T-cell (primary cell): ENCODE measurements around the gene MEIOC. TPM values are rescaled to one million over a fixed set of nuclear protein-coding genes. Genes with fewer than 3 reads are reported as not detected.
"Not testable (repeated sequence)": the region's sequence is repeated elsewhere in the genome, so short reads cannot be mapped to it uniquely, and the experiment has no call there.

Experiments
- ATAC-seq, 4 experiments: fragments of 200-7000 bp in 3 of 4; fragments of 150-1000 bp in 1 of 4; cut with Tn5 transposase; replicated peaks in 1 of 4; 1 replicate in 3 of 4; 2 replicates in 1 of 4; pipeline ENCODE4 v1.10.0; 2021; ENCODE audit warnings: moderate library complexity in 3 of 4, mild to moderate bottlenecking in 2 of 4, moderate number of reproducible peaks in 1 of 4
- CTCF ChIA-PET, 2 donors: fragments of 300-600 bp; sonication (Branson Sonifier 250); formaldehyde crosslinking; loops; one replicate each; lab custom pipeline; 2022; ENCODE audit warnings: antibody characterized with exemption in 2 of 2; lab: Charles Lee
- POLR2A ChIA-PET, 2 donors: fragments of 300-600 bp; sonication (Branson Sonifier 250); formaldehyde crosslinking; loops; one replicate each; lab custom pipeline; 2022; ENCODE audit warnings: antibody characterized with exemption in 2 of 2; lab: Charles Lee
- DNase-seq, 35 experiments: peaks; one replicate each; pipeline versions ENCODE4 v3.0.0 to v3.0.0-alpha.2; 2013 to 2023
- H3K27ac ChIP-seq: one replicate; pipeline ENCODE4 v1.5.1; 2013; ENCODE audit warnings: low read length
- H3K27me3 ChIP-seq, 2 experiments: replicated peaks in 1 of 2; 1 replicate in 1 of 2; 2 replicates in 1 of 2; pipeline versions ENCODE4 v1.6.1 to v1.7.0; 2013; ENCODE audit warnings: low read length in 1 of 2, mixed read lengths in 1 of 2; ENCODE audit not compliant: control insufficient read depth in 2 of 2, insufficient read depth in 2 of 2; ENCODE audit errors: extremely low read depth in 1 of 2
- H3K36me3 ChIP-seq, 2 donors: 1 replicate in 1 of 2; 2 replicates in 1 of 2; pipeline versions ENCODE4 v1.6.1 to v1.7.0; 2013; ENCODE audit warnings: low read length in 1 of 2; ENCODE audit not compliant: control insufficient read depth in 2 of 2, insufficient read depth in 1 of 2; ENCODE audit errors: extremely low read depth in 1 of 2
- H3K4me1 ChIP-seq, 2 experiments: 1 replicate in 1 of 2; 2 replicates in 1 of 2; pipeline versions ENCODE4 v1.6.1 to v1.7.0; 2013; ENCODE audit warnings: low read length in 2 of 2, mixed read lengths in 1 of 2; ENCODE audit not compliant: insufficient read depth in 2 of 2, control insufficient read depth in 1 of 2; ENCODE audit errors: extremely low read depth in 1 of 2
- H3K4me3 ChIP-seq, 2 donors: 1 replicate in 1 of 2; 2 replicates in 1 of 2; pipeline versions ENCODE4 v1.5.1 to v1.7.0; 2013; ENCODE audit warnings: mild to moderate bottlenecking in 2 of 2, low read length in 1 of 2, moderate library complexity in 1 of 2; ENCODE audit not compliant: control insufficient read depth in 1 of 2; ENCODE audit errors: extremely low read depth in 1 of 2
- H3K9me3 ChIP-seq: 2 replicates; pipeline ENCODE4 v1.7.0; 2013
- H3K27ac Mint-ChIP-seq, 2 donors: one replicate each; pipeline ENCODE4 v1.8.0; 2020 to 2021; ENCODE audit warnings: mild to moderate bottlenecking in 2 of 2, mixed read lengths in 2 of 2
- H3K27me3 Mint-ChIP-seq, 2 donors: one replicate each; pipeline ENCODE4 v1.8.0; 2021 to 2022; ENCODE audit warnings: mixed read lengths in 2 of 2
- H3K36me3 Mint-ChIP-seq: one replicate; pipeline ENCODE4 v1.8.0; 2021; ENCODE audit warnings: mixed read lengths
- H3K4me1 Mint-ChIP-seq, 3 donors: one replicate each; pipeline ENCODE4 v1.8.0; 2020 to 2022; ENCODE audit warnings: mixed read lengths in 3 of 3, mild to moderate bottlenecking in 1 of 3
- H3K4me3 Mint-ChIP-seq, 3 donors: one replicate each; pipeline ENCODE4 v1.8.0; 2020 to 2022; ENCODE audit warnings: mild to moderate bottlenecking in 3 of 3, mixed read lengths in 3 of 3, moderate library complexity in 3 of 3
- H3K9me3 Mint-ChIP-seq, 3 donors: one replicate each; pipeline ENCODE4 v1.8.0; 2020 to 2022; ENCODE audit warnings: mixed read lengths in 3 of 3
- WGBS: methylation state at CpG from one replicate; pipeline ENCODE4 v1.1.5; 2013; ENCODE audit warnings: missing lambda C conversion rate; ENCODE audit not compliant: insufficient coverage; 5-methylcytosine and 5-hydroxymethylcytosine counted together
- total RNA-seq, 35 experiments: library from RNA in 6 of 35; stranded (reverse) in 6 of 35; fragments of 120-200 nt in 1 of 35; gene quantifications; one replicate each; pipeline versions ENCODE4 v1.2.1 to v1.2.4 and lab custom pipeline; 2013 to 2026

The MEIOC gene
- total RNA-seq, 5 donors from 2014 or later (not counting 1 experiment from before 2014, with no cell fraction given): 0.72 TPM; not detected in 4

DNA sequence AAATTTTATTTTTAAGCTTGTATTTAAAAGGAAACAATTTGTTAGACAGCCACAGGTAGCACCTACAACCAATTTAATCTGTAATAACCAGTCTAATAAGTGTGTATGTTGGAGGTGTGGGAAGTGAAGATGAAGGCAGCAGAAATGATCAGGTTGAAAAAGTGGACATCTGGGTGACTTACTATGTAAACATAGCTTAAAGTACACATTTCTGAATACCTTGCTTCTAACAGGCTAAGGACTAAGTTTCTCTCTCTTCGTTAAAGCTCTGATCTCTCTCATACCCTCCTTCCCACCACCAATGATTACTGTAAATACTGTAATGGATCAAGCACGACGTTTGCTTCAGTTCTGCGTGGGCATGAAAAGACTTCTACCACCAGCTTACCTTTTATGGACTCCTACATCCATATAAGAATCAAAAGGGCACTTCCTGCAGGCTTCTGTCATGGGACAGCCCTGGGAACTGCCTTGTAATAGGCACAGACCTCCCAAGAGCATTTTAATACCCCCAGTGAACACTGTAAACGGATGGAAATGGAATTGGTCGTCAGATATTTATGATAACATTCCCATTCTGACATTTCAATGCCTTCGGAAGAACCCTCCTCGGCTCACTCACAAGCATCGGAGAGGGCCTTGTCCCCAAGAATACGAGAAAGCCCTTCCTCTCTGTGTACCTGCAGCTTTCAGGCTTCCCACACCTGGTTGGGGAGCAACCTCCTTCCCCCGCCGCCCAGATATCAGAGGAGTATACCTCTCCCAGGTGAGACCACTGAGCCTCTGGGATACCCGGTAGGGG lies 32.6 kb downstream of the MEIOC start:
- Histone ChIP-seq H3K4me3 (peak overlapping the region; percentile 95 to 96), H3K9me3 (no peaks in the 10 kb centered on the region), H3K36me3 (peaks cover 0 to 13% of the 10 kb centered on the region in 2 donors), H3K4me1 (peaks cover 13 to 26% of the 10 kb centered on the region in 2 experiments), H3K27ac (peak overlapping the region; percentile 81), H3K27me3 (no peaks in the 10 kb centered on the region)
- Mint-ChIP-seq H3K27ac (peak overlapping the region; percentile 96 to 98), H3K36me3 (peaks cover 16% of the 10 kb centered on the region), H3K9me3 (no peaks in the 10 kb centered on the region), H3K27me3 (no peaks in the 10 kb centered on the region), H3K4me3 (peak overlapping the region; percentile 97 to 99 (median 98)), H3K4me1 (peaks cover 34 to 44% (median 36%) of the 10 kb centered on the region in 3 donors)
- POLR2A ChIA-PET: interaction anchor here in 1 of 2 donors (0.6 kb wide), 1 partner anchor 457 kb away, joined by 3 read pairs; no protein-coding TSS in a partner anchor
- CTCF ChIA-PET: interaction anchor here in 1 of 2 donors (0.6 kb wide), 2 partner anchors 73 to 1204 kb away, joined by 3 read pairs; no protein-coding TSS in a partner anchor
- WGBS: 4% methylated on average over 4 of the region's 13 CpGs
- peak in 1 of 35 experiments; percentile 9 for DNase-seq
- ATAC-seq: peak; percentile 7 to 32 (median 13)

DNA sequence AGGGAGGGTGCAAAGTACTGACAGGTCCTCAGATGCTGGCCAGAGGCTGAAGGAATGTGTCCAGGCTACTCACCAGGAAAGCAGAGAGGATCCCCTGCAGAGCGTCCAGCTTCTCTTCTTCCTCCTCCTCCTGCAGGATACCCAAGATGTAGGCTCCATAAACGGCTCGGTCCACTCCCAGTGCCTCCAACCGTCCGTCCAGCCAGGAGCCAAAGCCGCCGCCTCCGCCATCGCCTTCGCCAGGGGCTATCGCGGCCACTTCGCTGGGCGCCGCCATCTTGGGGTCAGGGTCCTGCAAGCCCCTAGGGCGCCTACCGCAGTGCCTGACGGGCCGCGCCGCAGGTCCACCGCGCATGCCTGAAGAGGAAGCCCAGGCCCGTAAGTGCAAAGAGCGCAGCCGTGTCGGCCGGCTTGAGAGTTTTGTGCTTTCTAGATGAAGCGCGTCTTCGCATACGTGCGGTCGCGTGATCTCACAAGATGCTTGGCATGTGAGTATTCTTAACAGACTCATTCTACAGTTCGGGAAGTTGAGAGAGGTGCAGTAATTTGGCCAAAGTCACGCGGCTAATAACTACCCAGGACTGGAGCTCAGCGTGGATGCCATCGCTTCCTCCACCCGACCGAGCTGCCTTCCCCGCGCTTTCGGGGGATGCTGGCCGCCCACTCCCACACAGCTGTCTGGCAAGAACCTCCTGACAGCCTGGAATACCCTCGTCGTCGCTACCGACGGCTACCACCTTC lies 33.4 kb downstream of the MEIOC start, which contains the start of gene CCDC43:
TSS of gene CCDC43 (minus strand) at position 300 of the 741 bp plus-strand sequence. CDS start at position 277, 23 bp downstream.
- DNase-seq (peak; percentile 86 to 95 (median 91)), ATAC-seq (peak; percentile 98 to 100 (median 99))
- under 1% methylated on average over 50 of the region's 51 CpGs for WGBS
- H3K27me3 Mint-ChIP-seq: no peaks in the 10 kb centered on the region
- Histone ChIP-seq H3K9me3 (no peaks in the 10 kb centered on the region), H3K4me1 (peaks cover 13 to 26% of the 10 kb centered on the region in 2 experiments), H3K36me3 (peaks cover 0 to 11% of the 10 kb centered on the region in 2 donors), H3K4me3 (peak within 1 kb of the TSS; percentile 95 to 96), H3K27ac (peak within 1 kb of the TSS; percentile 81), H3K27me3 (no peaks in the 10 kb centered on the region)
- ChIA-PET POLR2A (interaction anchor here in 1 of 2 donors (0.6 kb wide), 1 partner anchor 456 kb away, joined by 3 read pairs; no protein-coding TSS in a partner anchor), CTCF (interaction anchor here (0.6 kb wide), 3 partner anchors 12 to 73 kb away, joined by 3 to 4 read pairs (median 3); no protein-coding TSS in a partner anchor)
- H3K4me1 Mint-ChIP-seq: peaks cover 34 to 44% (median 36%) of the 10 kb centered on the region in 3 donors
- H3K27ac Mint-ChIP-seq: peak within 1 kb of the TSS; percentile 96 to 98
- H3K36me3 Mint-ChIP-seq: peaks cover 12% of the 10 kb centered on the region
- peak within 1 kb of the TSS; percentile 97 to 99 (median 98) for H3K4me3 Mint-ChIP-seq
- no peaks in the 10 kb centered on the region for H3K9me3 Mint-ChIP-seq

DNA sequence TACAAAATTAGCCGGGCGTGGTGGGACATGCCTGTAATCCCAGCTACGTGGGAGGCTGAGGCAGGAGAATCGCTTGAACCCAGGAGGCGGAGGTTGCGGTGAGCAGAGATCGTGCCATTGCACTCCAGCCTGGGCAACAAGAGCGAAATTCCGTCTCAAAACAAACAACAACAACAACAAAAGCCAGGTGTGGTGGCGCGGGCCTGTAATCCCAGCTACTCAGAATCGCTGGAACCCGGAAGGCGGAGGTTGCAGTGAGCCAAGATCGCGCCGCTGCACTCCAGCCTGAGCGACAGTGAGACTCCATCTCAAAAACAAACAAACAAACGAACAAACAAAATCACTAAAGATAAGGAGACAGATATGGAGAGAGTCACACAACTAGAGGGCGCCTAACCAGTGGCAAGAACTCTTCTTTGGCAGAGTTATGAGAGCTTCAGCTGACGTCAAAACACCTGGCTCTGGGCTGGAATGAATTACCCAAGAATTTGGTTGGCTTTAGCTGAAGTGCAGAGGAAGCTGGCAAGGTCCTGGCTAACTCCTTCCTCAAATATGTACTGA lies 34.6 kb downstream of the MEIOC start:
- peaks cover 13 to 26% of the 10 kb centered on the region in 2 experiments for H3K4me1 ChIP-seq
- DNase-seq: peak in 3 of 35 experiments; percentile 4 to 29 (median 11)
- Mint-ChIP-seq H3K27ac (peak overlapping the region; percentile 46 to 98), H3K4me1 (peaks cover 31 to 34% (median 34%) of the 10 kb centered on the region in 3 donors), H3K4me3 (peak overlapping the region; percentile 49 to 98 (median 97))
- H3K36me3 Mint-ChIP-seq, H3K36me3 ChIP-seq, H3K9me3 ChIP-seq, H3K27ac ChIP-seq, CTCF ChIA-PET, H3K27me3 ChIP-seq, H3K27me3 Mint-ChIP-seq, ATAC-seq, H3K9me3 Mint-ChIP-seq, H3K4me3 ChIP-seq: not testable (repeated sequence)
- POLR2A ChIA-PET: interaction anchor here in 1 of 2 donors (0.5 kb wide), 1 partner anchor 1517 kb away, joined by 10 read pairs; no protein-coding TSS in a partner anchor
- WGBS: 90% methylated on average over 14 of the region's 21 CpGs

DNA sequence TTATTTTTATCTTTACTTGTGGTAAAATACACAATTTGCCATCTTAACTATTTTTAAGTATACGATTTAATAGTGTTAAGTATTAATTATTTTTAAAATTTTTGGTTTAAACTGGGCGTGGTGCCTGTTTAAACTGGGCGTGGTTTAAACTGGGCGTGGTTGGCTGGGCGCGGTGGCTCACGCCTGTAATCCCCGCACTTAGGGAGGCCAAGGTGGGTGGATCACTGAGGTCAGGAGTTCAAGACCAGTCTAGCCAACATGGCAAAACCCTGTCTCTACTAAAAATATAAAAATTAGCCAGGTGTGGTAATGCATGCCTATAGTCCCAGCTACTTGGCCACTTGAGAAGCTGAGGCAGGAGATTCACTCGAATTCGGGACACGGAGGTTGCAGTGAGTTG lies 37.3 kb downstream of the MEIOC start:
- Histone ChIP-seq H3K27me3 (no peaks in the 10 kb centered on the region), H3K27ac (no peak overlapping the region), H3K4me1 (peaks cover 11 to 19% of the 10 kb centered on the region in 2 experiments), H3K36me3 (no peaks in the 10 kb centered on the region), H3K4me3 (no peak overlapping the region), H3K9me3 (no peaks in the 10 kb centered on the region)
- no peak overlapping the region for H3K4me3 Mint-ChIP-seq
- ChIA-PET POLR2A (interaction anchor here in 1 of 2 donors (0.6 kb wide), 1 partner anchor 381 kb away, joined by 3 read pairs; no protein-coding TSS in a partner anchor), CTCF (interaction anchor here in 1 of 2 donors (0.5 kb wide), 1 partner anchor 161 kb away, joined by 5 read pairs; no protein-coding TSS in a partner anchor)
- DNase-seq (no peak), ATAC-seq (no peak)
- H3K9me3 Mint-ChIP-seq: no peaks in the 10 kb centered on the region
- WGBS: 81% methylated on average over 4 of the region's 11 CpGs
- H3K4me1 Mint-ChIP-seq: peaks cover 20 to 27% (median 21%) of the 10 kb centered on the region in 3 donors
- no peaks in the 10 kb centered on the region for H3K36me3 Mint-ChIP-seq
- no peak overlapping the region for H3K27ac Mint-ChIP-seq
- H3K27me3 Mint-ChIP-seq: no peaks in the 10 kb centered on the region

DNA sequence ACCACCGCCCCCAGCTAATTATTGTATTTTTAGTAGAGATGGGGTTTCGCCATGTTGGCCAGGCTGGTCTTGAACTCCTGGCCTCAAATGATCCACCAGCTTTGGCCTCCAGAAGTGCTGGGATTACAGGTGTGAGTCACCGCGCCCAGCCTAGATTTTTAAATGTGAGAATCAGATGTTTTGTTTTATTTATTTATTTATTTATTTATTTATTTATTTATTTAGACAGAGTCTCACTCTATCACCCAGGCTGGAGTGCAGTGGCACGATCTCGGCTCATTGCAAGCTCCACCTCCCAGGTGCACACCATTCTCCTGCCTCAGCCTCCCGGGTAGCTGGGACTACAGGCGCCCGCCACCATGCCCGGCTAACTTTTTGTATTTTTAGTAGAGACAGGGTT lies 44.0 kb downstream of the MEIOC start:
- POLR2A ChIA-PET, DNase-seq, H3K27ac ChIP-seq, H3K27me3 Mint-ChIP-seq, H3K27me3 ChIP-seq, H3K4me1 Mint-ChIP-seq, CTCF ChIA-PET, H3K4me3 Mint-ChIP-seq, H3K36me3 Mint-ChIP-seq, H3K36me3 ChIP-seq, H3K9me3 Mint-ChIP-seq, H3K4me1 ChIP-seq, H3K4me3 ChIP-seq, H3K9me3 ChIP-seq, H3K27ac Mint-ChIP-seq, ATAC-seq: not testable (repeated sequence)
- WGBS: 100% methylated on average over 1 of the region's 10 CpGs
